PFSK-1 (cell line): Measurements from ENCODE around the gene CD247.

Experiments
- POLR2AphosphoS5 ChIP-seq: IDR thresholded peaks from 2 replicates; pipeline ENCODE4 v1.6.1; 2012; ENCODE audit warnings: low read depth, mild to moderate bottlenecking, control low read depth, low read length, moderate library complexity
- SIN3A ChIP-seq: IDR thresholded peaks from 2 replicates; pipeline ENCODE4 v1.6.1; 2012; ENCODE audit warnings: mild to moderate bottlenecking, low read length, moderate library complexity, borderline replicate concordance; ENCODE audit not compliant: insufficient read depth
- TAF1 ChIP-seq: IDR thresholded peaks from 2 replicates; pipeline ENCODE4 v1.6.1; 2012; ENCODE audit warnings: low read length, control low read depth, borderline replicate concordance; ENCODE audit not compliant: insufficient read depth

GRCh38 chr1:167387251-167387910, 130.9 kb downstream of the CD247 start:
- no peak for TF ChIP-seq POLR2AphosphoS5
- no peak for TF ChIP-seq TAF1
- no peak for TF ChIP-seq SIN3A
